HAP-1 (cell line): ENCODE results near the gene AKAP6.

ENCODE experiments used
- DNase-seq, 2 experiments: peaks; one replicate each; pipeline ENCODE4 v3.0.0-alpha.2; 2016 to 2020; ENCODE audit warnings: low spot score in 2 of 2
- H3K27me3 ChIP-seq: fragments of 250-450 bp; sonication (Bioruptor Pico); 2 replicates; pipeline ENCODE4 v1.5.1; 2020; ENCODE audit warnings: low read depth, mild to moderate bottlenecking, moderate library complexity
- H3K36me3 ChIP-seq: fragments of 250-450 bp; sonication (Bioruptor Pico); replicated peaks from 2 replicates; pipeline ENCODE4 v1.5.1; 2020; ENCODE audit warnings: mild to moderate bottlenecking
- H3K4me1 ChIP-seq: fragments of 250-450 bp; sonication (Bioruptor Pico); 2 replicates; pipeline ENCODE4 v1.5.1; 2020; ENCODE audit warnings: mild to moderate bottlenecking
- H3K4me3 ChIP-seq: fragments of 250-450 bp; sonication (Bioruptor Pico); 2 replicates; pipeline ENCODE4 v1.5.1; 2020; ENCODE audit warnings: mild to moderate bottlenecking, moderate library complexity
- H3K9me3 ChIP-seq: fragments of 250-450 bp; sonication (Bioruptor Pico); 2 replicates; pipeline ENCODE4 v1.5.1; 2020; ENCODE audit warnings: mild to moderate bottlenecking, moderate library complexity
- in situ Hi-C: fragments of 300-500 bp; cut with MboI; formaldehyde crosslinking; loops from 3 replicates; pipeline ENCODE4 v1.14.3; 2020; ENCODE audit warnings: low sequenced_read_pairs, inconsistent platforms, mixed read lengths

Gene AKAP6

GRCh38 chr14:32491416-32492016 lies 162.4 kb downstream of the AKAP6 start:
- Histone ChIP-seq H3K36me3 (no peaks in the 10 kb centered on the region), H3K4me1 (no peaks in the 10 kb centered on the region), H3K4me3 (no peak overlapping the region), H3K9me3 (no peaks in the 10 kb centered on the region), H3K27me3 (no peaks in the 10 kb centered on the region)
- DNase-seq: no peak
- in situ Hi-C loops: no loop called here

- DNase-seq: no peak
- H3K4me1 ChIP-seq: no peaks in the 10 kb centered on the region
- in situ Hi-C loops: no loop called here
- no peaks in the 10 kb centered on the region for H3K27me3 ChIP-seq
- no peaks in the 10 kb centered on the region for H3K36me3 ChIP-seq
- no peaks in the 10 kb centered on the region for H3K9me3 ChIP-seq
- no peak overlapping the region for H3K4me3 ChIP-seq
Measured at GRCh38 chr14:32492457-32492856, 163.4 kb downstream of the AKAP6 start.

- H3K4me3 ChIP-seq: no peak overlapping the region
- DNase-seq: no peak
- no peaks in the 10 kb centered on the region for H3K4me1 ChIP-seq
- H3K27me3 ChIP-seq: no peaks in the 10 kb centered on the region
- no peaks in the 10 kb centered on the region for H3K9me3 ChIP-seq
- in situ Hi-C loops: no loop called here
- no peaks in the 10 kb centered on the region for H3K36me3 ChIP-seq
Measured at GRCh38 chr14:32494609-32495434, 165.7 kb downstream of the AKAP6 start.

GRCh38 chr14:32495435-32495734 lies 166.3 kb downstream of the AKAP6 start:
- no peaks in the 10 kb centered on the region for H3K9me3 ChIP-seq
- in situ Hi-C loops: no loop called here
- no peaks in the 10 kb centered on the region for H3K4me1 ChIP-seq
- no peaks in the 10 kb centered on the region for H3K27me3 ChIP-seq
- H3K36me3 ChIP-seq: no peaks in the 10 kb centered on the region
- no peak overlapping the region for H3K4me3 ChIP-seq
- no peak for DNase-seq

GRCh38 chr14:32497248-32497647 lies 168.2 kb downstream of the AKAP6 start:
- DNase-seq: no peak
- Histone ChIP-seq H3K27me3 (no peaks in the 10 kb centered on the region), H3K4me3 (no peak overlapping the region), H3K9me3 (no peaks in the 10 kb centered on the region), H3K36me3 (no peaks in the 10 kb centered on the region), H3K4me1 (no peaks in the 10 kb centered on the region)
- in situ Hi-C loops: no loop called here

GRCh38 chr14:32507029-32507984 lies 178.2 kb downstream of the AKAP6 start:
- DNase-seq: no peak
- Histone ChIP-seq H3K4me1 (no peaks in the 10 kb centered on the region), H3K27me3 (no peaks in the 10 kb centered on the region), H3K36me3 (no peaks in the 10 kb centered on the region), H3K4me3 (no peak overlapping the region), H3K9me3 (no peaks in the 10 kb centered on the region)
- in situ Hi-C loops: no loop called here

GRCh38 chr14:32508281-32508680 lies 179.2 kb downstream of the AKAP6 start:
- Histone ChIP-seq H3K27me3 (no peaks in the 10 kb centered on the region), H3K4me1 (no peaks in the 10 kb centered on the region), H3K4me3 (no peak overlapping the region), H3K9me3 (no peaks in the 10 kb centered on the region), H3K36me3 (no peaks in the 10 kb centered on the region)
- in situ Hi-C loops: no loop called here
- no peak for DNase-seq

- H3K4me3 ChIP-seq: no peak overlapping the region
- DNase-seq: no peak
Measured at GRCh38 chr14:32509632-32510187, 180.6 kb downstream of the AKAP6 start.

GRCh38 chr14:32510815-32511214 lies 181.7 kb downstream of the AKAP6 start:
- Histone ChIP-seq H3K27me3 (no peaks in the 10 kb centered on the region), H3K9me3 (no peaks in the 10 kb centered on the region), H3K4me3 (no peak overlapping the region), H3K4me1 (no peaks in the 10 kb centered on the region), H3K36me3 (no peaks in the 10 kb centered on the region)
- in situ Hi-C loops: no loop called here
- DNase-seq: no peak

More at GRCh38 chr14:32509632-32510187, 180.6 kb downstream of the AKAP6 start:
- H3K9me3 ChIP-seq: no peaks in the 10 kb centered on the region
- in situ Hi-C loops: no loop called here
- H3K4me1 ChIP-seq: no peaks in the 10 kb centered on the region
- H3K27me3 ChIP-seq: no peaks in the 10 kb centered on the region
- no peaks in the 10 kb centered on the region for H3K36me3 ChIP-seq

GRCh38 chr14:32512348-32512747 lies 183.2 kb downstream of the AKAP6 start:
- no peaks in the 10 kb centered on the region for H3K4me1 ChIP-seq
- H3K4me3 ChIP-seq: no peak overlapping the region
- H3K36me3 ChIP-seq: no peaks in the 10 kb centered on the region
- no peaks in the 10 kb centered on the region for H3K27me3 ChIP-seq
- in situ Hi-C loops: no loop called here
- DNase-seq: no peak
- 0 out of 2 replicates have a peak, but pooled peaks cover 3% of the 10 kb centered on the region for H3K9me3 ChIP-seq

GRCh38 chr14:32512813-32513212 lies 183.7 kb downstream of the AKAP6 start:
- Histone ChIP-seq H3K36me3 (no peaks in the 10 kb centered on the region), H3K27me3 (no peaks in the 10 kb centered on the region), H3K4me3 (no peak overlapping the region), H3K9me3 (0 out of 2 replicates have a peak, but pooled peaks cover 3% of the 10 kb centered on the region), H3K4me1 (no peaks in the 10 kb centered on the region)
- no peak for DNase-seq
- in situ Hi-C loops: no loop called here

- in situ Hi-C loops: no loop called here
- H3K9me3 ChIP-seq: 0 out of 2 replicates have a peak, but pooled peaks cover 3% of the 10 kb centered on the region
- no peaks in the 10 kb centered on the region for H3K4me1 ChIP-seq
- H3K36me3 ChIP-seq: no peaks in the 10 kb centered on the region
- no peak overlapping the region for H3K4me3 ChIP-seq
- peak in 1 of 2 experiments; percentile 11 for DNase-seq
- H3K27me3 ChIP-seq: no peaks in the 10 kb centered on the region
Measured at GRCh38 chr14:32513571-32514009, 184.5 kb downstream of the AKAP6 start.

GRCh38 chr14:32514236-32514635 lies 185.1 kb downstream of the AKAP6 start:
- Histone ChIP-seq H3K4me1 (no peaks in the 10 kb centered on the region), H3K9me3 (0 out of 2 replicates have a peak, but pooled peaks cover 3% of the 10 kb centered on the region), H3K36me3 (no peaks in the 10 kb centered on the region), H3K27me3 (no peaks in the 10 kb centered on the region), H3K4me3 (no peak overlapping the region)
- DNase-seq: no peak
- in situ Hi-C loops: no loop called here
